ENCODE measurements around the gene MRPS22.
"Not testable (repeated sequence)": the region's sequence is repeated elsewhere in the genome, so short reads cannot be mapped to it uniquely, and the experiment has no call there.

GRCh38 chr3:139382291-139382690, 38.5 kb downstream of the MRPS22 start:
- not testable (repeated sequence) for TF ChIP-seq CTCF, POLR2A (IDR thresholded peaks at IDR 0.05)
